Right lung (tissue), 5 donors: Measurements from ENCODE around the gene CUL3. TPM values are rescaled to one million over a fixed set of nuclear protein-coding genes. Genes with fewer than 3 reads are reported as not detected.
"Not testable (repeated sequence)": the region's sequence is repeated elsewhere in the genome, so short reads cannot be mapped to it uniquely, and the experiment has no call there.

ENCODE experiments used
- DNase-seq, 2 donors: peaks; one replicate each; pipeline ENCODE4 v3.0.0-alpha.2; 2013
- polyA plus RNA-seq, 5 donors: library from polyadenylated mRNA; unstranded; fragments of 120-200 nt; gene quantifications; one replicate each; pipeline versions ENCODE4 v1.2.1 to v1.2.3, GENCODE V29; 2013; ENCODE audit warnings: inconsistent platforms in 1 of 5, low replicate concordance in 1 of 5; ENCODE audit not compliant: insufficient read length in 5 of 5, insufficient read depth in 1 of 5

CUL3 gene
- polyA plus RNA-seq, 5 donors = 83.7 to 108 (median 99.7) TPM

DNA sequence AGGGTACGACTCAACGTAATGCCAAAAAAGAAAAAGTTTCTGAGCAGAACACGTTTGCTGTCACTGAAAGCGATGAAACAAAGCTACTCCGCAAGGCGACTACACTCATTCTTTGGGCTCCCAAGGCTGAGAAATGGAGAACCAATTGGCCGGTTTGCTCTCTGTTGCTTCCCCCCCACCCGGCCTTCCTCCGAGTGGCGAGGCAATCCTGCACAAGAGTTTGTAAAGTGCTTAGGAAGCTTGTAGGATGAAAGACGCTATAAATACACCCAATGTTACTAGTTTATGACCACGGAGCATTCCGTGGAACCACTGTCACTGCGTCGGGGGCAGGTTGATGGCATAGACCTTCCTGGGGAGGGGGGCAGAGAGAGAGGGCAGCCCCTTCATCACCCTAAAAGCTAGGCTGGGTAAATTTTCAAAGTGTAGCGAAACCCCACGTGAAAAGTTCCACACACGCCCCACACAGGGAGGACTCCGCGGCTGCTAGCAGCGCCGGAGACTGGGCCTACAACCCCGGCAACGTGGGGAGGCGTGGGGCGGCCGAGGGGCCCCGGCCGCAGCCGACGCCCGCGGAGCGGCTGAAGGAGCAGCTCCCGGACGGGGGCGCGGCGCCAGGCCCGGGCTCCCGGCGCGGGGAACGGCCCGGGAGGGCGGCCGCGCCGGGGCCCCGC, 915 bp downstream of the CUL3 start:
- peak; percentile 20 to 24 for DNase-seq

- DNase-seq = not testable (repeated sequence)
These were observed 2.1 kb downstream of the CUL3 start for GRCh38 chr2:224583033-224583432.

DNA sequence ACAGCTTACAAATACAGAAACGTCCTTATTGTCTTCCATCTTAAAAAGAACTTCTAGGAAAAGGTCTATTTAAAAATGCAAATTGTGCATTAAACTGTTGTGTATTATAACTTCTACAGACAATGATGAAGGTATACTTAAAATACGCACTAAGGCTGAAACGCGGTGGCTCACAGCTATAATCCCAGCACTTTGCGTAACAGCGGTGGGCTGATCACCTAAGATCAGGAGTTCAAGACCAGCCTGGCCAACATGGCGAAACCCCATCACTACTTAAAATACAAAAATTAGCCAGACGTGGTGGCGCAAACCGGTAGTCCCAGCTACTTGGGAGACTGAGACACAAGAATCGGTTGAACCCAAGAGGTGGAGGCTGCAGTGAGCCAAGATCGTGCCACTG, 4.9 kb downstream of the CUL3 start:
- no peak for DNase-seq

DNA sequence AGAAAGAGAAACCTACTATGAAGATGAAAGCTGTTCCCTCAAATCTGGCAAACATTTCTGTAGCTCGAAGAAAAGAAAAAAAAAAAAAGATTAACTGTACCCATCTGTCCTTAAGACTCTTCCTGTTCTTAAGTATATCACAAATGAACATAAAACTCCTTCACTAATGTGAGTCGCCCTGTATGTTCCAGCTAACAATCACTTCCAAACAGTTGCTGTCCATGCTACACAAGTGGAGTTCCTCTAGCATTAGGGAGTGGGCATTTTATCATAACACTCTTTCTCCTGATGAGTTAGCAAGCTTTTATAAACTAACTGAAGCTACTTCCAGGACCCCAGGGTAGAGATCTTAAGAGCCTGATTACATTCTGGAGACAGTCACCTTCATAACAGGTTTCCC, 5.8 kb downstream of the CUL3 start:
- DNase-seq = no peak

DNA sequence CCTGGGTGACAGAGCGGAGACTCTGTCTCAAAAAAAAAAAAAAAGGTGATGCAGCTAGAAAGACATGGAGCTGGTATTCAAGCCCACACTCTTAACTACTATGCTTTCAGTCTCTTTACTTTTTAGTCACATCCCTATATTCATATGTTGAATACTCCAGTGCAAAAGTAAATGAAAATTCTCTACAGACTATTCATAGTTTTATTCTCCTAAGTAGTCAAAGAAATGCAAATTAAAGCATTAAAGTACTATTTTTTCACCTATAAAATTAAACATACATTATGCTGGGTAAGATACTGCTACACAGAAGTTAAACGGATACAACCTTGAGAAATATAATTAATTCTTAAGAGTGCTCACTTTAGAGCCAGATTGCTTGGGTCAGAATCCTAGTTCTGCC, 7.6 kb downstream of the CUL3 start:
- DNase-seq = no peak

- DNase-seq = no peak
These were observed 9.0 kb downstream of the CUL3 start for GRCh38 chr2:224576088-224576715.

- DNase-seq = no peak
These were observed 10.6 kb downstream of the CUL3 start for GRCh38 chr2:224574423-224575084.

DNA sequence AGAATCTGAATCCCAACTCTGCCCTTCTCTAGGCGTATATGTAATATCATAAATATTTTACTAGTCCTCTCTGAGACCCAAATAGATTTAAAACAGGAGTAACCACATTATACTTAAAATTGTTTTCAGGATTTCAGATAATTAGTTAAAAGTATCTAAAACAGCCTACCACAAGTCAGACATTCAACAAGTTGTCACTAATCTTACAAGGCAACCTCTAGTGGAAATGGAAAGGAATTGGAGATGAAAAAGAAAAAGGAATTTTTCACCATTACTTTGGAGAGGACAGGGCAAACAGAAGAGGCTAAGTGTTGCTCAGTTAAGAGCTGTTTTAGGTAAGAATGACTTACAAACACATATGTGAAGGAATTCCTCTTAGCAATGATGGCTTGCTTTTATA, 11.4 kb downstream of the CUL3 start:
- DNase-seq = no peak

- DNase-seq = no peak
These were observed 12.8 kb downstream of the CUL3 start for GRCh38 chr2:224572338-224572737.

DNA sequence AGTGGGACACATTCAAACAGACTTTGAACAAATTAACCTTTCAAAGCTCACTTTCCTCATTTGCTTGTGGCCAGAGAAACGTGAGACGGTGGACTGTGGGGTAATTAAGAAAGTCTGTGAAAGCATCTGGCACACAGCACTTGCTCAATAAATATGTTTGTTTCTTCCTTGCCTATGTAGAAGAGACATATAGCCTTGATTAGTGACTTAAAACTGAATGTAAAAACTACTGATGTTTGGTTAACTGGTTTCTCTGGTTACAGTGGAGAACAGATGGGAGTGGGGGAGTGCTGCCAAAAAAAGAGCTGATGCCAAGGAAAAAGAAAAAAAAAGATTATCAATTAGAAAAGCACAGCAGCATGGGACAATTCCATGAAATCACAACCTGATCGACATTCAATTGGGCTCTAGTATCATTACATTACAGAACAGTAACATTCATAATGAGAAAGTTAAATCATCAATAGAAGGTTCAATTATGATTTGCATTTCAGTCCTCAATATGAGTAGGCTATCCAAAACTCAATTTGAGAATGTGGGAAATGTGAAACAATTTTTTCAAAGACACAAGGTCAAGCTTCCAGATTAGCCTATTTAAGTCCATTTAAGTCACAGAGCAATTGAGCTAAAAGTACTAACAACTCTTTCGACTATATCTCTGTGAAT, 14.7 kb downstream of the CUL3 start:
- DNase-seq = peak in 1 of 2 donors; percentile 37

DNA sequence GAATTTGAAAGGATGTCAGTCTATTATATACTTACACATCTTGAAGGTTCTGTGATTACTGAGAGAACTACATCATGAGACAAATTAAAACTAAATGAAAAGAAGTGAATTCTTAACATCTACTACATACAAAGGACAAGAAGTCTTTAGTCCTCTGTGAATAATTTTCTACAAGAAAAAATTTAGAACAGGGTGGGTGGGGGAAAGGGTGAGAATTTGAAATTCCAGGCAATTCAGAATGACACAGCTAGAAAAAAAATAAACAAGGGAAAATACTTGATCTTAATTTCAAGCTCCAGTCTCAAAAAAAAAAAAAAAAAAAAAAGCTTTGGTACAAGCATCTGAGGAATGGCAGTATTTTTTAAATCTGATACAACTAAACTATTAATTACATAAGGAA, 15.5 kb downstream of the CUL3 start:
- DNase-seq = no peak

- no peak for DNase-seq
These were observed 19.6 kb downstream of the CUL3 start for GRCh38 chr2:224565452-224566035.

DNA sequence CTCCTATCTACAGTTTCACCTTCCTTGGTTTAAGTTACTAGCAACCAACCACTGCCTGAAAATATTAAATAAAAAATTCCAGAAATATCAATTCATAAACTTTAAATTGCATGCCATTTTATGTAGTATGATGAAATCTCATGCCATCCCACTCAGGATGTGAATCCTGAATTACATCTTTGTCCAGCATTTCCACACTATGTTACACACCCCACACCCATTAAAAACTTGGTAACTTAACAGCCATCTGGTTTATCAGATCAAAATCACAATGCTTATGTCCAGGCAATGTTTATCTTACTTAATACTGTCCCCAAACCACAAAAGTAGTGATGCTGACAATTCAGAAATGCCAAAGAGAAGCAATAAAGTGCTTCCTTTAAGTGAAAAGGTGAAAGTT, 21.6 kb downstream of the CUL3 start:
- no peak for DNase-seq

- no peak for DNase-seq
These were observed 22.3 kb downstream of the CUL3 start for GRCh38 chr2:224562831-224563230.

DNA sequence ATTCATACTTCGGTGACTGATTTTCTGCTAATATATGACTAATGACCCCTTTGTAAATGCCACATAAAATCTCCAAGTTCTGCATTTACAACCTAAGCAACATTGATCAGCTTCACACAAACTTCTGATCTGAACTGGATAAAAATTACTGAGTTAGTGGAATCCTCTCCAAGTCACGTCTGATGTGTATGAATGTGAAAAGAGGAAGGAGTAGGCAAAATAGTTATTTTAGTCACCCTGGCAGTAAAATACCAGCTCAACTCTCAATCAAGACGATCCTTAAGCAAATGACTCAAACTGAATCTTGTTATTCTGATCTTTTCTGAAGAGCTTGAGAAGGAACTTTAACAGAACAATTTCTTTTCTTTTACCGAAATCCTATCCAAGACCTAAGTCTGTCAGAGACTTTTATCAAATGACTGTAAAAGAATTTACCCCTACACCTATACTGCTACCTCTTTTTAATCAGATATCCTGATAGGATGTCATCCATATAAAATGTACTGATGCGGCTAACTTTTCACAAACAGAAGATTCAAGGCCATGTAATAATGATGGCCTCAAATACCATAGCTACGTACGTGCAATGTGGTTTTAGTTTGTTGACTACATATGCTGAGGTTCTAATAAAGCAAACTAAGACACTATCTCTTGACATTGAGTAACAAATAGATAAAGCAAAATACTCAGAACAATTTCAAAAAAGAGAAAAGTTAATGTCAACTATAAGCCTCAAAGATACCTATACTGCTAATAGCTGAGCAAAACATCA, 23.7 kb downstream of the CUL3 start:
- no peak for DNase-seq

- no peak for DNase-seq
These were observed 24.6 kb downstream of the CUL3 start for GRCh38 chr2:224560549-224560948.

DNA sequence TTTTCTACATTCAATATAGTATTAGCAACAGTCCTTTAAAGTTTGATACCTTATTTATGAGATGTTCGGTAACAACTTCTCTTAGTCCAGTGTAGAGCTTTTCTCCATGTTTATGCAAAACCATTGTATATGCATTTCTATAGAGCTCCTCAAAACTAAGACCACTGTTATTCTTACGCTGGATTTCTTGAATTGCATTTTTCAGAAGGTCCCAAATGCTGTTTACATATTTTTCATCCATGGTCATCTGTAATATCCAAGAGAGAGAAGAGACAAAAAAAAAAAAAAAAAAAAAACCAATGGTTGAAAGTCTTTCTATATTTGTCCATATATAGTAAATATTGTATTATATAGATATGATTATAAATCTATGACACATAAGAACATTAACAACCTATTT, 27.6 kb downstream of the CUL3 start:
- DNase-seq = no peak

GRCh38 chr2:224556381-224556780, 28.8 kb downstream of the CUL3 start:
- no peak for DNase-seq

- no peak for DNase-seq
These were observed 29.3 kb downstream of the CUL3 start for GRCh38 chr2:224555823-224556366.

GRCh38 chr2:224552771-224553170, 32.4 kb downstream of the CUL3 start:
- no peak for DNase-seq

GRCh38 chr2:224551693-224552092, 33.5 kb downstream of the CUL3 start:
- DNase-seq = no peak
